GM21737 (cell line): Measurements from ENCODE around the gene FKBP10.
"Not testable (repeated sequence)": the region's sequence is repeated elsewhere in the genome, so short reads cannot be mapped to it uniquely, and the experiment has no call there.

Experiments used
- ATAC-seq: cut with Tn5 transposase; IDR thresholded peaks from one replicate; pipeline ENCODE4 v1.9.1; 2021; ENCODE audit warnings: mild to moderate bottlenecking, moderate library complexity; ENCODE audit not compliant: unreplicated experiment

FKBP10 gene

GRCh38 chr17:41812381-41813151 lies at the start of gene FKBP10:
Gene FKBP10 (plus strand): TSS chr17:41813004. CDS start chr17:41813035, 31 bp downstream.
- no peak for ATAC-seq

GRCh38 chr17:41763327-41763726 lies 49.5 kb upstream of the FKBP10 start:
- ATAC-seq, result no peak

GRCh38 chr17:41766135-41766534 lies 46.7 kb upstream of the FKBP10 start:
- ATAC-seq, result no peak

- no peak for ATAC-seq
Observed at GRCh38 chr17:41767324-41768042, 45.3 kb upstream of the FKBP10 start.

- no peak for ATAC-seq
Observed at GRCh38 chr17:41768682-41769288, 44.0 kb upstream of the FKBP10 start.

- no peak for ATAC-seq
Observed at GRCh38 chr17:41769346-41769862, 43.4 kb upstream of the FKBP10 start.

GRCh38 chr17:41769985-41770384 lies 42.8 kb upstream of the FKBP10 start:
- ATAC-seq, result no peak

GRCh38 chr17:41771389-41772206 lies 41.2 kb upstream of the FKBP10 start:
- no peak for ATAC-seq

GRCh38 chr17:41772218-41772585 lies 40.6 kb upstream of the FKBP10 start:
- no peak for ATAC-seq

- ATAC-seq, result no peak
Observed at GRCh38 chr17:41772586-41773189, 40.1 kb upstream of the FKBP10 start.

- ATAC-seq, result no peak
Observed at GRCh38 chr17:41773190-41773588, 39.6 kb upstream of the FKBP10 start.

GRCh38 chr17:41773731-41774193 lies 39.0 kb upstream of the FKBP10 start:
- ATAC-seq, result no peak

- no peak for ATAC-seq
Observed at GRCh38 chr17:41775394-41776226, 37.2 kb upstream of the FKBP10 start.

GRCh38 chr17:41776262-41776900 lies 36.4 kb upstream of the FKBP10 start:
- not testable (repeated sequence) for ATAC-seq

GRCh38 chr17:41777157-41777573 lies 35.6 kb upstream of the FKBP10 start:
- ATAC-seq, result no peak

- ATAC-seq, result no peak
Observed at GRCh38 chr17:41777574-41778188, 35.1 kb upstream of the FKBP10 start.

- ATAC-seq, result no peak
Observed at GRCh38 chr17:41779954-41780353, 32.9 kb upstream of the FKBP10 start.

- no peak for ATAC-seq
Observed at GRCh38 chr17:41781404-41782110, 31.2 kb upstream of the FKBP10 start.
